Measurements from ENCODE around the gene MELTF. TPM values are rescaled to one million over a fixed set of nuclear protein-coding genes. Genes with fewer than 3 reads are reported as not detected.

MELTF gene
- total and polyA plus RNA-seq, 2 of the 13 experiments (the other 11 are each of a cell fraction or from before 2014, with no cell fraction given) = 3.2 to 7.5 TPM

- TF ChIP-seq ZNF615 (CRISPR knock-in tag; IDR thresholded peaks at IDR 0.05; ENCODE audit: borderline replicate concordance) (no peak), ZNF335 (CRISPR knock-in tag; IDR thresholded peaks at IDR 0.05) (no peak), SCMH1 (CRISPR knock-in tag; IDR thresholded peaks at IDR 0.05; ENCODE audit: borderline replicate concordance) (no peak), GABPA (IDR thresholded peaks at IDR 0.05; ENCODE audit: low read depth, low read length) (no peak), GABPA (CRISPR knock-in tag; IDR thresholded peaks at IDR 0.05; ENCODE audit: low read depth) (peak; percentile 57; the same call in 1 of the 2 replicates), ZFP36L2 (CRISPR knock-in tag; IDR thresholded peaks at IDR 0.05) (no peak), RERE (CRISPR knock-in tag; IDR thresholded peaks at IDR 0.05; ENCODE audit: low read depth) (peak; percentile 82; the same call in 1 of the 2 replicates), GMEB2 (CRISPR knock-in tag; IDR thresholded peaks at IDR 0.05; ENCODE audit: low read depth) (no peak; the same call in 1 of the 2 replicates), ZNF331 (CRISPR knock-in tag; IDR thresholded peaks at IDR 0.05) (peak; percentile 77), IRF2 (CRISPR knock-in tag; IDR thresholded peaks at IDR 0.05) (peak; percentile 58), LRRFIP1 (CRISPR knock-in tag; conservative IDR thresholded peaks at IDR 0.05) (no peak), ZNF800 (CRISPR knock-in tag; IDR thresholded peaks at IDR 0.05) (0 out of 2 replicates have a peak, but pooled peaks have one; percentile 2), ESRRA (CRISPR knock-in tag; IDR thresholded peaks at IDR 0.05; ENCODE audit: low read depth) (peak; percentile 66; the same call in 1 of the 2 replicates), ZNF564 (CRISPR knock-in tag; IDR thresholded peaks at IDR 0.05) (no peak), ZNF616 (CRISPR knock-in tag; IDR thresholded peaks at IDR 0.05; ENCODE audit: low read depth) (peak; percentile 83; the same call in 1 of the 2 replicates), NFKB2 (CRISPR knock-in tag; IDR thresholded peaks at IDR 0.05; ENCODE audit: borderline replicate concordance) (no peak), ZNF543 (CRISPR knock-in tag; IDR thresholded peaks at IDR 0.05) (peak; percentile 36; the same call in 1 of the 2 replicates), PCBP1 (IDR thresholded peaks at IDR 0.05; ENCODE audit: borderline replicate concordance, low read depth, low read length) (no peak)
Measured at GRCh38 chr3:196962108-196962929, 67.3 kb downstream of the MELTF start (continued).

All from HepG2 (cell line).